Measurements from ENCODE around the gene B3GAT3. TPM values are rescaled to one million over a fixed set of nuclear protein-coding genes. Genes with fewer than 3 reads are reported as not detected.

The B3GAT3 gene
- total and polyA plus RNA-seq, 10 of the 15 experiments (the other 5 are each of a cell fraction or from before 2014, with no cell fraction given): 0.31 to 52.7 (median 29.8) TPM

DNA sequence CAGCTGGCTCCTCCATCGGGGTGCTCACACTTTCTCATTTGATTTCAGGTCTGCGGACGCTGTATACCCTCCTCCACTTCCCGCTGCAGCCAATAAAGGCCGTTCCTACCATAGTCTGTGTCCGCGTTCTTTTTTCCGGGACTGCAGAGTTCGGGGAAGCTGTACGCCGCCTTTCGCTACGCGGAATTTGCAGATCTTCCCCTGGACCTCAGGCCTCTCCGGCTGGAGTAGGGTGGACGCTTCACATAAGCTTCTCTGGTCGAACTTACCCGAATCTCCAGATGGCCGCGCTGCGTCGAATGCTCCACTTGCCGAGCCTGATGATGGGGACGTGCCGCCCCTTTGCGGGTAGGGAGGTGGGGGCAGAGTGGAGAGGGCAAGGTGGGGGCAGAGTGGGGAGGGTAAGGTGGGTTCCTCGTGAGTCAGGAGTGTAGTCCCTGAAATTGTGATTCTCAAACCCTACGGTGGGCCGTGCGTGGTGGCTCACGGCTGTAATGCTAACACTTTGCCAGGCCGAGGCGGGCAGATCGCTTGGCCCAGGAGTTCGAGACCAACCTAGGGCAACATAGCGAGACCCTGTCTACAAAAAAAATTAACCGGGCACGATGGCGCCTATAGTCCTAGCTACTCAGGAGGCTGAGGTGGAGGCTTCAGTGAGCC, 43.9 kb upstream of the B3GAT3 start:
- ChIA-PET SMC1A (ENCODE audit: uncharacterized antibody, unreplicated experiment) (interaction anchor here (0.8 to 3.4 kb wide), 20 partner anchors 9 to 195 kb away, joined by 3 to 41 read pairs (median 4); partner anchors contain the start of genes B3GAT3, GANAB, HNRNPUL2 and INTS5), CTCF (interaction anchor here (0.6 to 2.1 kb wide), 15 partner anchors 9 to 241 kb away, joined by 3 to 11 read pairs (median 4); partner anchors contain the start of genes B3GAT3, HNRNPUL2, INTS5 and LRRN4CL), POLR2A (interaction anchor here (0.6 to 16.2 kb wide), 36 partner anchors 12 to 542 kb away, joined by 3 to 295 read pairs (median 5); partner anchors contain the start of genes B3GAT3, EEF1G, GANAB and HNRNPUL2), RAD21 (ENCODE audit: unreplicated experiment) (interaction anchor here (0.6 to 2.7 kb wide), 32 partner anchors 8 to 241 kb away, joined by 3 to 26 read pairs (median 4); partner anchors contain the start of genes B3GAT3, EEF1G, GANAB and HNRNPUL2)
- in situ Hi-C loops (cut with MboI) (no loop called here), intact Hi-C loops (cut with micrococcal nuclease; ENCODE audit: unreplicated experiment) (no loop called here)
- Histone ChIP-seq H3K4me2 (ENCODE audit: control insufficient read depth, insufficient read depth) (peak overlapping the region; percentile 95), H3K27me3 (replicated peaks in 1 of 2; ENCODE audit: control insufficient read depth in 2 of 2, insufficient read depth in 2 of 2, low read length in 1 of 2) (no peaks in the 10 kb centered on the region), H3K36me3 (ENCODE audit: control insufficient read depth in 2 of 2, insufficient read depth in 2 of 2, low read length in 1 of 2) (peaks cover 5 to 12% of the 10 kb centered on the region in 2 experiments), H3K4me1 (ENCODE audit: control insufficient read depth, insufficient read depth, low read length) (peaks cover 14% of the 10 kb centered on the region), H3K4me3 (peak overlapping the region; percentile 95), H3K9ac (ENCODE audit: control insufficient read depth, insufficient read depth, low read length) (peak overlapping the region; percentile 96), H3K27ac (ENCODE audit: control insufficient read depth, insufficient read depth) (peak overlapping the region; percentile 95), H4K20me1 (ENCODE audit: control insufficient read depth, insufficient read depth) (no peaks in the 10 kb centered on the region), H2AFZ (ENCODE audit: control insufficient read depth, low read depth, low read length) (peak overlapping the region; percentile 23; the same call in 1 of the 2 replicates), H3K9me3 (replicated peaks; ENCODE audit: control insufficient read depth, insufficient read depth, low read length) (no peaks in the 10 kb centered on the region), H3K79me2 (ENCODE audit: control insufficient read depth, insufficient read depth, low read length) (peaks cover 56% of the 10 kb centered on the region)
- no TSS peak for BruUV-seq (replicated peaks)
- FAIRE-seq: peak; percentile 56
- 1% methylated on average over 39 of the region's 39 CpGs for WGBS (ENCODE audit: insufficient coverage, insufficient replicate concordance, low lambda C conversion rate, missing lambda C conversion rate)
- peak; percentile 47 for ATAC-seq
- no peak for DNase-seq (ENCODE audit: low read depth, low spot score)
- TF ChIP-seq ZNF687 (IDR thresholded peaks at IDR 0.05) (peak; percentile 33; the same call in 1 of the 2 replicates), SMARCA5 (IDR thresholded peaks at IDR 0.05) (0 out of 2 replicates have a peak, but pooled peaks have one; percentile 3), BCL3 (IDR thresholded peaks at IDR 0.05; ENCODE audit: borderline replicate concordance, insufficient read depth, low read depth, low read length, poor library complexity, severe bottlenecking) (peak; percentile 6), EED (IDR thresholded peaks at IDR 0.05; ENCODE audit: low read depth) (0 out of 2 replicates have a peak, but pooled peaks have one; percentile 6), LARP7 (IDR thresholded peaks at IDR 0.05) (0 out of 2 replicates have a peak, but pooled peaks have one; percentile 13), RFX5 (IDR thresholded peaks at IDR 0.05; ENCODE audit: low read depth, low read length) (no peak), FOS (IDR thresholded peaks at IDR 0.05; ENCODE audit: borderline replicate concordance, extremely low read depth, insufficient read length) (no peak), IKZF2 (IDR thresholded peaks at IDR 0.05) (no peak), USF1 (IDR thresholded peaks at IDR 0.05; ENCODE audit: borderline replicate concordance, extremely low read length, insufficient read depth, low read depth, low read length) (no peak), E2F4 (IDR thresholded peaks at IDR 0.05; ENCODE audit: low read depth, low read length) (no peak), ZNF384 (IDR thresholded peaks at IDR 0.05; ENCODE audit: borderline replicate concordance, low read depth, low read length) (no peak)
